ENCODE measurements around the gene PDZK1IP1.

Gene PDZK1IP1

DNA sequence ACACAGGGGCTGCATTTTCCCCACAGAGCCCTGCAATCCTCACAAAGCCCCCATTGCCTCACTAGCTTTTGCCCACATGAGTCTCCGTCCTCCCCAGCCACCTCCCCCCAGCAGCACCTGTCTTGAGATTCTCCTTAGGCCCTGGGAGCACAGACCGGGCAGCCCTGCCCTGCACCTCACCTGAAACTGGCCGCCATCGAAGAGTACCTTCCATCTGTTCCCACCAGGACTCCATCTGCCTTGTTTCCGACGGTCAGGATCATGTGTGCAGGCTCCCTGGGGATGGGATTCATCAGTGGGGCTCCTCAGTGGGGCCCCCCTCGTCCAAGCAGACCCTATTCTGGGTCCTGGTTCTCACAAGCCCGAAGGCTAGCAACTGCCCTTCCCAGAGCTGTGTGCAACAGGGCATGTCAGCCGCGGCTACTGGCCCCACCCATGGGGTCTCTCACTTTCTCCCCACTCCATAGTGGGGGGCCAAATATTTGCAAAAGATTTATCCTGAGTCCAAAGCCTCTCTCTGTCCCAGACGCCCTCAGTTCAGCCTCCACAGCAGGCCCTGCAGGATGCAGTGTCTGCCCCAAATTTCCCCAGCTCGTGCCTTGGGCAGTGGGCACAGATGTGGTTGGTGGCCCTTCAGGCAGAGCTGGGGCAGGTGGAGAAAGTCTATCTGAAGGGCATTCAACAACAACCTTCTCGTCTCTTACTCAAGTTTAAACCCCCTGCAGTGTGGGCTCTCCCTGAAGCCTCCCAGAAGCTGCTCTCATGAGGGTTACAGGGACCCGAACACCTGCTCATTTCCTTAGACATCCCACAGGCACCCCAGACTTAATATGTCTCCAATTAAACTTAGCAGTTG is 4.8 kb downstream of the PDZK1IP1 start:
- Histone ChIP-seq H3K27ac (ENCODE audit: low read depth, low read length) (no peak overlapping the region), H3K9me3 (ENCODE audit: control insufficient read depth, insufficient read depth, low read length) (no peaks in the 10 kb centered on the region), H3K27me3 (ENCODE audit: control insufficient read depth, insufficient read depth, low read length) (peaks cover 11% of the 10 kb centered on the region), H3K4me3 (ENCODE audit: low read depth, low read length) (no peak overlapping the region), H3K4me1 (ENCODE audit: control insufficient read depth, insufficient read depth, low read length) (no peaks in the 10 kb centered on the region), H3K36me3 (ENCODE audit: control insufficient read depth, insufficient read depth, low read length) (no peaks in the 10 kb centered on the region), H3K9ac (ENCODE audit: low read depth, low read length) (no peak overlapping the region)

DNA sequence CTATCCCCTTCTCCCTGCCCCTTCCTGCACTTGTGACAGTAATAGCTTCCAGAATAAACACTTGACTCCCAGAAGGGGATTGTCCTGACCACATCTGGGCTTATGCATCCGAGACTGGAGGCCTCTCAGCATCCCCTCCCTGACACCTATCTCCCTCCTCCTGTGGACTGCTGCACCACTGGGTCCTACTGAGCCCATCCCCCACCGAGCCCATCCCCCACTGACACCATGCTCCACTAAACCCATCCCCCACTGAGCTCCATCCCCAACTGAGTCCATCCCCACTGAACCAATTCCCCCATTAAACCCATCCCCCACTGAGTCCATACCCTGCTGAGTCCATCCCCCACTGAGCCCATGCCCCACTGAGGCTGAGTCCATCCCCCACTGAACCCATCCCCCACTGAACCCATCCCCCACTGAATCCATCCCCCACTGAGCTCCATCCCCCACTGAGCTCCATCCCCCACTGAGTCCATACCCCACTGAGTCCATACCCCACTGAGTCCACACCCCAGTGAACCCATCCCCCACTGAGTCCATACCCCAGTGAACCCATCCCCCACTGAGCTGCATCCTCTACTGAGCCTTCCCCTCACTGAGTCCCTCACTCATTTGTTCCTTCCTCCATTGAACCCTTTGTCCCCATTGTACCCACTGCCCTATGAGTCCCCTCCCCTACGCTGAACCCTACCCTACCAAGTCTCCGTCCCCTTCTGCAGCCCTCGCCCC is 5.6 kb downstream of the PDZK1IP1 start:
- Histone ChIP-seq H3K4me1 (ENCODE audit: control insufficient read depth, insufficient read depth, low read length) (no peaks in the 10 kb centered on the region), H3K9me3 (ENCODE audit: control insufficient read depth, insufficient read depth, low read length) (no peaks in the 10 kb centered on the region), H3K27me3 (ENCODE audit: control insufficient read depth, insufficient read depth, low read length) (peaks cover 16% of the 10 kb centered on the region), H3K4me3 (ENCODE audit: low read depth, low read length) (no peak overlapping the region), H3K27ac (ENCODE audit: low read depth, low read length) (no peak overlapping the region), H3K9ac (ENCODE audit: low read depth, low read length) (no peak overlapping the region), H3K36me3 (ENCODE audit: control insufficient read depth, insufficient read depth, low read length) (no peaks in the 10 kb centered on the region)

DNA sequence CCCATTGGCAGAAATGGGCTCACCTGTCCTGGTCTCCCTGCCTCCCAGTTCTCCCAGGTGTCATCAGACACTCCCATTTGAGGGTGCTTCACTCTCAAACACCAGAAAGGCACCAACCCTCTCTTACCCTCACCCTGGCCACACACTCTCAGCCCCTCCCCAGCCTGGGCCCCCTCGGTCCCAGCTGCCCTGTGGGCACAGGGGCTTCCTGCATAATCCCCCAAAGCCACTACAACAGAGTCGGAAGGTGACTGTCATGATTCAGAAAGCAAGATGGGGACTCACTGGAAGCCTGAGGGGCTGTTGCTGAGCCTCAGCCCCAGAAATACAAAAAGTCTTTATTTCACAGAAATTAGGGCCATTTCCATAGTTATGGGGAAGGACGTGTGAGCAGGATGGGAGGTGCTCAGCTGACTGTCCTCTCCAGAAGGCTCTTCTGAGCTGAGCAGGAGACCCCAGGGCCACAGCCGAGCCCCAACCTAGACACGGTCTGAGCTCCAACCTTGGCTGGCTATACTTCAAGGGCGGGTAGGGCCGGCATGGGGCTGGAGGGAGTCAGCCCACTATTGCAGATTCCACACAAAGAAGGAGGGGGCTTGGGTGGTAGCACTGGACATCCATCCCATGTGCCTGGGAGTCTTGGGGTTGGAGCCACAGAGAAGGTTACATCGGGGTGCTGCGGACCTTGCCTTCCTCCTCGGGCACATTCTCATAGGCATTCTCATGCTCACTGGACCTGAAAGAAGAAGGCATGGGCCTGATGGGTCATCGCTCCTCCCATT is 6.3 kb downstream of the PDZK1IP1 start:
- Histone ChIP-seq H3K4me1 (ENCODE audit: control insufficient read depth, insufficient read depth, low read length) (no peaks in the 10 kb centered on the region), H3K4me3 (ENCODE audit: low read depth, low read length) (no peak overlapping the region), H3K27me3 (ENCODE audit: control insufficient read depth, insufficient read depth, low read length) (peaks cover 16% of the 10 kb centered on the region), H3K27ac (ENCODE audit: low read depth, low read length) (no peak overlapping the region), H3K36me3 (ENCODE audit: control insufficient read depth, insufficient read depth, low read length) (no peaks in the 10 kb centered on the region), H3K9me3 (ENCODE audit: control insufficient read depth, insufficient read depth, low read length) (no peaks in the 10 kb centered on the region), H3K9ac (ENCODE audit: low read depth, low read length) (no peak overlapping the region)

DNA sequence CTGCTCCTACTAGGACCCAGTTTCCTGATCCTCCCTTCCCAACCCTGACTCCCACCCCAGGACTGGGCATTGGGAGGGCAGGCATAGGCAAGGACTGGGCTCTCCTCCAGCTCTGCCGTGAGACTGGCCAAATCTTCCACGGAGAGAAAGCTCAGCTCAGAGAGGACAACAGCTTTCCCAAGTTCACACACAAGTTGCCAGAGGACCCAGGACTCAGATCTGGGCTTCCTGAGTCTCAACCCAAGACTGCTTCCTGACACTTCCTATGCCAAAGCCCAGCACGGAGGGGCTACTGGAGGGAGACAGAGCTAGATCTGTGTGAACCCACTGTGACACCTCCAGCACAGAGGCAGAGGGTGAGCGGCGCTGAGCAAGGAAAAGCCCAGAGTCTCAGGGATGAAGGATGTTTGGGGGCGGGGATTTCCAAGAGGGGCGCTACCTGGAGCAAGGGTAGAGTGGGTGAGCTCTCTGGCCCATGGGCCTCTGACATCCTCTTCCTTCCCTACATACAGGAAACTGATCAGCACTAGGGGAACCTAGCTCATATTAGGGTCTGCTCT is 7.1 kb downstream of the PDZK1IP1 start:
- Histone ChIP-seq H3K27ac (ENCODE audit: low read depth, low read length) (no peak overlapping the region), H3K9ac (ENCODE audit: low read depth, low read length) (no peak overlapping the region)

DNA sequence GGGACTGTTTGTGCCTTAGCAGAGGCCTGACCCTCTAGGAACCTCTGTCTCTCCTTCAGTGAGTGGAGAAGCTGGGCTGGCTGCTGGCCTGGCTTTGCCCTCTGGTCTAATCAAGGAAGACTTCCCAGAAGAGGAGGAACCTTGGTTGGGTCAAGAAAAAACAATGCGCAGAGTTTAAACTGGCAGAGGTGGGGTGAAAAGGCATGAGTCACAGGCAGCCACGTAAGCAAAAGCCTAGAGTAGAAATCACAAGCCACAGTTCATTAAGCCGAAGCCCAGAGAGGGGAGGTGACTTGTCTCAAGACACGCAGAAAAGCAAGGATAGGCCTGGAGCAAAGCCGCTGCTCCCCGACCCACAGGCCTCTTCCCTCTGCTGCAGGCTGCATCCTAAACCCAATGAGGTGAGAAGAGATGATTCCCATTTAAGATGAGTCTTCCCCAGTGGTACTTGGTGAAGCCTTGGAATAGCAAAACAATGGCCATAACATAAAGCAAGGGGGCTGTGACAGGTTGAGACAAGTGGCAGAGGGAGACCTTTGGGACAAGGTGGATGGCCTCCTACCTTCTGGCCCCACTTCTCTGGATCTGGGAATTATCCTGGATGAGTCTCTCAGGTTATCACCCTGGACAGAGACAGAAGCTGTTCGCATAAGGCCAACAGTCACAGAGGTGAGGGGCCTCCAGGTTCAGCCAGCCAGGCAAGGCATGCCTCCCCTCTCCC is 7.7 kb downstream of the PDZK1IP1 start:
- Histone ChIP-seq H3K27ac (ENCODE audit: low read depth, low read length) (no peak overlapping the region), H3K36me3 (ENCODE audit: control insufficient read depth, insufficient read depth, low read length) (no peaks in the 10 kb centered on the region), H3K27me3 (ENCODE audit: control insufficient read depth, insufficient read depth, low read length) (peaks cover 16% of the 10 kb centered on the region), H3K9ac (ENCODE audit: low read depth, low read length) (no peak overlapping the region), H3K4me1 (ENCODE audit: control insufficient read depth, insufficient read depth, low read length) (no peaks in the 10 kb centered on the region), H3K4me3 (ENCODE audit: low read depth, low read length) (no peak overlapping the region), H3K9me3 (ENCODE audit: control insufficient read depth, insufficient read depth, low read length) (no peaks in the 10 kb centered on the region)

More for the DNA sequence above, 7.1 kb downstream of the PDZK1IP1 start:
- Histone ChIP-seq H3K27me3 (ENCODE audit: control insufficient read depth, insufficient read depth, low read length) (peaks cover 16% of the 10 kb centered on the region), H3K9me3 (ENCODE audit: control insufficient read depth, insufficient read depth, low read length) (no peaks in the 10 kb centered on the region), H3K4me3 (ENCODE audit: low read depth, low read length) (no peak overlapping the region), H3K4me1 (ENCODE audit: control insufficient read depth, insufficient read depth, low read length) (no peaks in the 10 kb centered on the region), H3K36me3 (ENCODE audit: control insufficient read depth, insufficient read depth, low read length) (no peaks in the 10 kb centered on the region)

DNA sequence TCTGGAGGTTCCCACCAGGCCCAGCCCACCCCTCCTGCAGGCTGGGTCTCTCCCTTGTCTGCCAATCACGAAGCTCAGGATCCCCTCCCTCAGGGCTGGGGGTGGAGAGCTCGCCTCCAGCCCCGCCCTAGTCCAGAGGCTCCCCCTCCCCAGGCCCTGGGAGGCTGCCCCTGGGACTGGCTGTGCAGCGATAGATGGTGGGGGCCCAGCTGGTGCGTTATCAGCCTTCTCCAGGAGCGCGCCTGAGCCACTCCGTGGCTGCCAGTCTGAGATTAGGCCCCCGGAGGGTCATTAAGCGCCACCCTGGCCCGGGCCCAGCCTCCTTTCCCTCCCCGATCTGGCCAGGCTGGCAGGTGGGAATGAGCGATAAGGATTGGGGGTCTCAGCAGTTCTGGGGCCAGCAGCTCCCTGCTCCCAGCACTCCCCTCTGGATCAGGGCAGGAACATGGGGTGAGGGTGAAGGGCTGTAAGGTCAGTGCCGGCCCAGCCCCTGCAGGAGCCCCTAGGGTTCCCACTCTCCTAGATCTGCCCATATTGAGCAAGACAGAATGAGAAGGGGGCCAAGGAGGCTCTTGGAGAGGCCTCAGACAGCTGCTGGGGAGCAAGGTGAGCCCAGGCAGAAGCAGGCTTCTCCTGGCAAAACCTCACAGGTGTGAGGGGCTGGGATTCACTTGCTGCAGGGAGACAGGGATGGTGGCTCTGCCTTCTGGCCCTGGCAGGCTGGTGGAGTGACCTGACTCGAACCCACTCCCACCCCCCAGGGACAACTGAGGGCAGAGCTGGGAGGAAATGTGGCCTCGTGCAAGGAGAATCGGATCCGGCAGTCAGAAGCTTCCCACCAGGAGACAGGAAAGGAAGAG is 8.5 kb downstream of the PDZK1IP1 start:
- H3K9ac ChIP-seq (ENCODE audit: low read depth, low read length), result no peak overlapping the region
- H3K9me3 ChIP-seq (ENCODE audit: control insufficient read depth, insufficient read depth, low read length), result no peaks in the 10 kb centered on the region
- no peak overlapping the region for H3K27ac ChIP-seq (ENCODE audit: low read depth, low read length)
- H3K4me3 ChIP-seq (ENCODE audit: low read depth, low read length), result no peak overlapping the region
- H3K27me3 ChIP-seq (ENCODE audit: control insufficient read depth, insufficient read depth, low read length), result peaks cover 16% of the 10 kb centered on the region
- H3K4me1 ChIP-seq (ENCODE audit: control insufficient read depth, insufficient read depth, low read length), result no peaks in the 10 kb centered on the region
- H3K36me3 ChIP-seq (ENCODE audit: control insufficient read depth, insufficient read depth, low read length), result no peaks in the 10 kb centered on the region

DNA sequence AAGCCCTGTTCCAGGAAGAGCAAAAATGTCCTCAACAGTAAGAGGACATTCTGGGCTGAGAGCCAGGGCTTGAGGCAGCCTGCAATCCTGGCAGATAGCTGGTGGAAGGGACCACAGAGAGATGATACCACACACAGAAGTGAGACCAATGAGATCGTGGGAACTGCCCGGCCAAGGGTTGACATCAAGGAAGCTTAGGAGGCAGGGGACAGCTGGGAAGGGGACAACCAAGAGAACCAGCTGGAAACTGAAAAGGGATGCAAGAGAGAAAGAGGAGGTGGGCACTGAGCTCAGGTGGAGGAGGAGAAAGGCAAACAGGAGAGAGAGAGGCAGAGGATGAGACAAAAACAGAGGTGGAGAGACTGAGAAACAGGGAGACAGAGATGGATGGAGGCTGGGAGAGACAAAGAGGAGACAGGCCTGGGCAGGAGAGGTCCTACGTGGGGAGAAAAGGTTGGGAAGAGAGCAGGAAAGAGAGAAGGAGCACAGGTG is 9.2 kb downstream of the PDZK1IP1 start:
- H3K4me1 ChIP-seq (ENCODE audit: control insufficient read depth, insufficient read depth, low read length), result no peaks in the 10 kb centered on the region
- no peaks in the 10 kb centered on the region for H3K9me3 ChIP-seq (ENCODE audit: control insufficient read depth, insufficient read depth, low read length)
- H3K4me3 ChIP-seq (ENCODE audit: low read depth, low read length), result no peak overlapping the region
- no peak overlapping the region for H3K9ac ChIP-seq (ENCODE audit: low read depth, low read length)
- H3K36me3 ChIP-seq (ENCODE audit: control insufficient read depth, insufficient read depth, low read length), result no peaks in the 10 kb centered on the region
- H3K27ac ChIP-seq (ENCODE audit: low read depth, low read length), result no peak overlapping the region
- peaks cover 16% of the 10 kb centered on the region for H3K27me3 ChIP-seq (ENCODE audit: control insufficient read depth, insufficient read depth, low read length)

DNA sequence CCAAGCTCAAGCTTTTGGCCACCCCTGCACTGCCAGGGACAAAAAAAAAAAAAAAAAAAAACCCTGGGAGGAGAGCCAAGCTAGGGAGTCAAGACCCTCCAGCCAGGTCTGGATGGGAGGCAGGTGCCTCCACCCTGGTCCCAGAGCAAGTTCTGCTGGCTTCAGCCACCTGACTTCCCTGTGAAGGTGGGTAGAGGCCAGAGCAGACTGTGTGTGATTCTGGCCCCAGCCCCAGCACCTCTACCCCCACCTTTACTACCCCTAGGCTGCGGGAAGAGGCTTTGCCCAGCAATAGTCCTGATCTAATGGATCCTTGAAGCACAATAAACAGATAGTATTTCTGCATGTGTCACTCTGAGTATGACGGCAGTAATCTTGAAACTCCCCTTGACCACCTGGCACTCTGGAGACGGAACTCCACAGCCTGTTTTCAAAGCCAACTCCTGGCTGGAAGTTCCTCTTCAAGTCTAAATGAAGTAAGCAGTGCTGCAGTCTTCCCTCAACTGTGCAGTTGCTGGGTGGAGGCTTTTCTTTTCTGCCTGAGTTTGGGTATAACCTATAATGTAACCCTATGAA is 9.8 kb downstream of the PDZK1IP1 start:
- no peaks in the 10 kb centered on the region for H3K9me3 ChIP-seq (ENCODE audit: control insufficient read depth, insufficient read depth, low read length)
- no peak overlapping the region for H3K4me3 ChIP-seq (ENCODE audit: low read depth, low read length)
- no peaks in the 10 kb centered on the region for H3K4me1 ChIP-seq (ENCODE audit: control insufficient read depth, insufficient read depth, low read length)
- H3K27me3 ChIP-seq (ENCODE audit: control insufficient read depth, insufficient read depth, low read length), result peaks cover 16% of the 10 kb centered on the region
- no peaks in the 10 kb centered on the region for H3K36me3 ChIP-seq (ENCODE audit: control insufficient read depth, insufficient read depth, low read length)
- H3K27ac ChIP-seq (ENCODE audit: low read depth, low read length), result no peak overlapping the region
- no peak overlapping the region for H3K9ac ChIP-seq (ENCODE audit: low read depth, low read length)

Data from HUES48 (cell line).